Esophagus squamous epithelium (tissue), 5 donors: ENCODE data around the gene FHIT. TPM values are rescaled to one million over a fixed set of nuclear protein-coding genes. Genes with fewer than 3 reads are reported as not detected.

Source experiments
- DNase-seq: peaks from one replicate; lab custom pipeline; 2025; lab: John Stamatoyannopoulos, UW
- H3K27ac ChIP-seq, 4 donors: fragments of 200-600 bp; sonication (generic); one replicate each; pipeline ENCODE4 v1.5.1; 2016 to 2019; ENCODE audit warnings: mild to moderate bottlenecking in 1 of 4
- H3K27me3 ChIP-seq, 4 donors: fragments of 200-600 bp; sonication (generic); 1 replicate in 3 of 4; 2 replicates in 1 of 4; pipeline versions ENCODE4 v1.5.1 to v1.6.0; 2017 to 2021; ENCODE audit warnings: antibody characterized with exemption in 1 of 4
- H3K36me3 ChIP-seq, 3 donors: fragments of 200-600 bp; sonication (generic); one replicate each; pipeline ENCODE4 v1.5.1; 2016 to 2019
- H3K4me1 ChIP-seq, 3 donors: fragments of 200-600 bp; sonication (generic); one replicate each; pipeline ENCODE4 v1.5.1; 2017 to 2019
- H3K4me3 ChIP-seq, 4 donors: fragments of 200-600 bp; sonication (generic); 1 replicate in 3 of 4; 2 replicates in 1 of 4; pipeline ENCODE4 v1.5.1; 2016 to 2019; ENCODE audit warnings: mild to moderate bottlenecking in 2 of 4, moderate library complexity in 1 of 4
- H3K9me3 ChIP-seq, 3 donors: fragments of 200-600 bp; sonication (generic); one replicate each; pipeline ENCODE4 v1.5.1; 2016 to 2019
- POLR2A ChIP-seq, 4 donors: fragments of 450-650 bp; IDR thresholded peaks; one replicate each; pipeline ENCODE4 v1.6.1; 2017; ENCODE audit warnings: antibody characterized with exemption in 4 of 4, mild to moderate bottlenecking in 4 of 4, moderate library complexity in 3 of 4
- whole genome bisulfite sequencing, 2 donors: methylation state at CpG; one replicate each; pipeline ENCODE4 v1.1.5; 2018; 5-methylcytosine and 5-hydroxymethylcytosine counted together
- intact Hi-C: fragments of 100-400 bp; cut with DNase I; formaldehyde crosslinking; loops from one replicate; pipeline ENCODE4 v1.15.0; 2022
- total RNA-seq, 4 donors: library from RNA; depleted of rRNA; stranded (reverse); fragments of >200 nt; gene quantifications; one replicate each; pipeline ENCODE4 v1.1.0, GENCODE V29; 2016
- TF ChIP-seq, protein P1 (sequence below), 6 experiments: fragments of 450-650 bp in 4 of 6; fragments of 200-600 bp in 2 of 6; sonication (generic) in 2 of 6; IDR thresholded peaks; one replicate each; pipeline ENCODE4 v1.5.1; 2016 to 2019; ENCODE audit warnings: antibody characterized with exemption in 6 of 6, mild to moderate bottlenecking in 4 of 6, moderate library complexity in 4 of 6
- donor health status: DM: yes; HTN: yes; CAD: no.

FHIT gene
- total RNA-seq, 4 donors from 2014 or later: 0.64 to 5.7 (median 3.1) TPM

DNA sequence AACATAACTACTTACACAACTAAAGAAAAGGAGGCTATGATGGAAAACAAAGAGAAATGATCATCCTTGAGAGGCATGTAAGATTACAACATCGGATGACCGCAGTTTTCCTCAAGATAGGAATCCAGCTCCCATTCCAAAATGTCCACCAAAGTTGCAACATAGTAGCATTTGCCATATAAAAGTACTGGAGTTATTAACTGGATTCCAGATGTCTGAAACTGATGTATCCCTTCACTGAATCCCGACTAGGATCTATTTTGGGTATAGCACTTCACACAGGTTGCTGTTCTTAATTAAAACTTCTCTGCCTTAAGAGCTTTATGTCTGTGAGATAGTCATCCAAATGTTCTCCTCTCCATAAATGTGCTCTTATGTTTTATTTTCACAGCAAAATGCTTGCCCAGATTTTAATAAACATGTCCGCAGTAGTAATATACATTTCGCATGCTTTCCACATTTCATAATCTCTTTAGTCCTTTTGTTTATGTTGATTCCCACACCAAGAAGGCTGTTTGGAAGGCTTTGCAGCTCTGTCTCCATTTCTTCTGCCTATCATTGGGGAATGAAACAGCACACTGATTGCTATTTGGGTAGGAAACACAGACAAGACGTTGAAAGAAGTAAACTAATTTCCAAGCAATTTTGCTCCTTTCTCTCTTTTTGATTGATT lies 1484.9 kb downstream of the FHIT start:
- intact Hi-C loops: no loop called here
- no peak for DNase-seq
- H3K9me3 ChIP-seq: no peaks in the 10 kb centered on the region
- TF ChIP-seq, protein P1, sequence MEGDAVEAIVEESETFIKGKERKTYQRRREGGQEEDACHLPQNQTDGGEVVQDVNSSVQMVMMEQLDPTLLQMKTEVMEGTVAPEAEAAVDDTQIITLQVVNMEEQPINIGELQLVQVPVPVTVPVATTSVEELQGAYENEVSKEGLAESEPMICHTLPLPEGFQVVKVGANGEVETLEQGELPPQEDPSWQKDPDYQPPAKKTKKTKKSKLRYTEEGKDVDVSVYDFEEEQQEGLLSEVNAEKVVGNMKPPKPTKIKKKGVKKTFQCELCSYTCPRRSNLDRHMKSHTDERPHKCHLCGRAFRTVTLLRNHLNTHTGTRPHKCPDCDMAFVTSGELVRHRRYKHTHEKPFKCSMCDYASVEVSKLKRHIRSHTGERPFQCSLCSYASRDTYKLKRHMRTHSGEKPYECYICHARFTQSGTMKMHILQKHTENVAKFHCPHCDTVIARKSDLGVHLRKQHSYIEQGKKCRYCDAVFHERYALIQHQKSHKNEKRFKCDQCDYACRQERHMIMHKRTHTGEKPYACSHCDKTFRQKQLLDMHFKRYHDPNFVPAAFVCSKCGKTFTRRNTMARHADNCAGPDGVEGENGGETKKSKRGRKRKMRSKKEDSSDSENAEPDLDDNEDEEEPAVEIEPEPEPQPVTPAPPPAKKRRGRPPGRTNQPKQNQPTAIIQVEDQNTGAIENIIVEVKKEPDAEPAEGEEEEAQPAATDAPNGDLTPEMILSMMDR (IDR thresholded peaks at IDR 0.05): no peak
- TF ChIP-seq POLR2A (IDR thresholded peaks at IDR 0.05): no peak
- H3K27ac ChIP-seq: peak overlapping the region in 3 of 4 donors; percentile 46 to 69 (median 61)
- H3K4me3 ChIP-seq: no peak overlapping the region
- 60 to 84% methylated on average over 6 of the region's 6 CpGs for WGBS, 2 donors
- H3K36me3 ChIP-seq: no peaks in the 10 kb centered on the region
- H3K27me3 ChIP-seq: no peaks in the 10 kb centered on the region
- H3K4me1 ChIP-seq: peaks cover 0 to 4% (median 0%) of the 10 kb centered on the region in 3 donors

DNA sequence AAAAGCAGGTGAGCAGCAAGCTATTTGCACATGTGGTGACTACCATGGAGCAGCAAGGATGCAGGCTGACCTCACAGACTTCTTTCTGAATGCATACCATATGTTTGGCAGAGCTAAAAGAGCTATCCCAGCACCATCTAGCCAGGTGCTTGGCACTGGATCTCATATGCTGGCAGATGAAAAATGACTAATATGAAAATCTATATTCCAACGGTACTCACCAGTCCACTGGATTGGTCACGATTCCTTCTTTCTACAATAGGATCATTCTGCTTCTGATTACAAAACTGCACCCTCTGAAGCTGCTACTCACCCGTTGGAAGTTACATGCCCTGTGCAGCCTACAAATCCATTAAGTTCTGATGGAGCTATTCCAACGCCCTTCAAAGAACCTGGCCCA lies 1487.1 kb downstream of the FHIT start:
- DNase-seq: no peak
- intact Hi-C loops: no loop called here
- Histone ChIP-seq H3K4me1 (peaks cover 0 to 4% (median 0%) of the 10 kb centered on the region in 3 donors), H3K4me3 (no peak overlapping the region), H3K36me3 (no peaks in the 10 kb centered on the region), H3K27me3 (no peaks in the 10 kb centered on the region), H3K27ac (no peak overlapping the region), H3K9me3 (no peaks in the 10 kb centered on the region)
- WGBS, 2 donors: 27 to 75% methylated on average over 4 of the region's 4 CpGs
- TF ChIP-seq, protein P1 (IDR thresholded peaks at IDR 0.05): no peak
- TF ChIP-seq POLR2A (IDR thresholded peaks at IDR 0.05): no peak

DNA sequence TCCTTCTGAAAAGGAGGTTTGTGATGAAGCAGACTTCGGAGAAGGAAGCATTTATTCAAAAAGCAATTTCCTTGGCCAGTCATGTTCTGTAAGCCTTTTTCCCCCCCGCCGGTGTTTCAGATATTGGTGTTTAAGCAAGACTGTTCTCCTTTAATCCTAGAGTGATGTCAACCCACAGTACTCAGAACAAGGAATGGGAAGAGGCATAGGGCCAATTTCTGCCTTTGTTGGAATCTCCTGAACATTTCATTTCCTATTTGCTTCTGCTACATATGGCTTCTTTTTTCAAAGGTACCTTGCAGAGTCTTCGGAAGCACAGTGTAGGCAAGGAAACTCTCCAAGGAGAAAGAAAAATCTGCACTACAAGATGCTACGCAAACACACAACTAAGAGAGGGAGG lies 1488.3 kb downstream of the FHIT start:
- 69 to 82% methylated on average over 5 of the region's 5 CpGs for WGBS, 2 donors
- Histone ChIP-seq H3K9me3 (no peaks in the 10 kb centered on the region), H3K36me3 (no peaks in the 10 kb centered on the region), H3K27ac (peak overlapping the region in 3 of 4 donors; percentile 26 to 37 (median 31)), H3K27me3 (no peaks in the 10 kb centered on the region), H3K4me1 (peaks cover 0 to 4% (median 0%) of the 10 kb centered on the region in 3 donors), H3K4me3 (no peak overlapping the region)
- intact Hi-C loops: no loop called here
- TF ChIP-seq POLR2A (IDR thresholded peaks at IDR 0.05): no peak
- TF ChIP-seq, protein P1 (IDR thresholded peaks at IDR 0.05): no peak
- DNase-seq: no peak

DNA sequence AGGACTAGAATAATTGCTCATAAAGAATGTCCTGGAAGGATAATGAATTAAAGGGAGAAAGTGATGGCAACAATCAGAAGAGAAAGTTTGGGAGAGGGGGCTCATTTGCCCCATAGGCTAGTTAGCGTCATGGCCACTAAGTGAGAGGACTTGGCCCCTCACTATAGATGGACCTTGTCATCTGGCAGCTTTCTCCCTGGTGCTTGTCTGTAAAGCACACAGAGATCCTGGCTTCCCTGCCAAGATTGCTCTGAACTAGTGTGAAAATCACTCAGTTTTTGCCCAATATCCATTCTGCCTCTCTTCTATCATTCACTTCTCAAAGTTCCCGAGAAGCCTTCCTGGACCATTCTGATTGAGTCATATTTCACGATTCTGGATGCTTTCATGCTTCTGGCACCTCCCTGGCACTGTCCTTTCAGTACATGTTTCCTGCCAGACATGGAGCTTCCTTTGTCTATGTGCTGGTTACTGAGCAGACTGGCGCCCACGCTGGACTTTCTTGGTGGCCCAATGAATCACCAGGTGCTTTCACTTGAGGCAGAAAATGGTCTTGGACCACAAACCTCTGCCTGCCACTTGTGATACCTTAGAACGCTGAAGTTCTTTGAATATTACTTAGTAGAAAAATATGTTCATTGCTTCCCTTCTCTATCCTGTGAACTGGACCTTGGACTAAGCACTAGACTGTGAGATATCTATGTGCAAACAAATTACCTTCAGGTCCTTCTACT lies 1491.8 kb downstream of the FHIT start:
- TF ChIP-seq, protein P1 (IDR thresholded peaks at IDR 0.05): no peak
- no peak for TF ChIP-seq POLR2A (IDR thresholded peaks at IDR 0.05)
- Histone ChIP-seq H3K9me3 (no peaks in the 10 kb centered on the region), H3K4me1 (peaks cover 0 to 2% (median 0%) of the 10 kb centered on the region in 3 donors), H3K4me3 (no peak overlapping the region), H3K27me3 (no peaks in the 10 kb centered on the region), H3K36me3 (no peaks in the 10 kb centered on the region), H3K27ac (peak overlapping the region in 1 of 4 donors; percentile 21)
- 63 to 69% methylated on average over 6 of the region's 6 CpGs for WGBS, 2 donors
- DNase-seq: no peak
- intact Hi-C loops: no loop called here

DNA sequence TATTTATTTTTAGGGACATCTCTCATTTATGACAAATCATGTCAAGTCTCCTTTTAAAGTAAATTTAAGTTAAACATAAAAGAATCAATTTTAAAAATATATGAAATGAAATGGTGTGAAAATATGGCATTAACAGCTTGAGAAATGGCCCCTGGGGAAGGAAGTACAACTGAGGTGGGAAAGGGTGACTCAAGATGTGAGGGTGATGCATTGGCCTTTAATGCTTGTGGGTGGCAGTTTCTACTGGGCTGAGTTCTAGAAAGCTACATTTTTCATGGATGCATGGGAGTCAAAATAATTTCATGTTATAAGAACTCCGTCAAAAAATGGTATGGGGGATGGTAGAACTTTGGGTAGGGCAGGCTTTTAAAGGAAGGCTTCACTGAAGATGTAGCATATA lies 1492.6 kb downstream of the FHIT start:
- intact Hi-C loops: no loop called here
- 71 to 82% methylated on average over 1 of the region's 1 CpG for WGBS, 2 donors

More for the DNA sequence above, 1492.6 kb downstream of the FHIT start:
- Histone ChIP-seq H3K4me3 (no peak overlapping the region), H3K4me1 (no peaks in the 10 kb centered on the region), H3K27ac (no peak overlapping the region), H3K36me3 (no peaks in the 10 kb centered on the region), H3K27me3 (no peaks in the 10 kb centered on the region), H3K9me3 (no peaks in the 10 kb centered on the region)
- TF ChIP-seq, protein P1 (IDR thresholded peaks at IDR 0.05): no peak
- TF ChIP-seq POLR2A (IDR thresholded peaks at IDR 0.05): no peak
- no peak for DNase-seq
